GM12872 (cell line): ENCODE results near the gene MECP2.

Source experiments
- CTCF ChIP-seq: IDR thresholded peaks from 3 replicates; pipeline ENCODE4 v1.5.1; 2011; ENCODE audit warnings: low read depth, mild to moderate bottlenecking, low read length, moderate library complexity; ENCODE audit not compliant: insufficient read depth

Gene MECP2

GRCh38 chrX:154013614-154014360 lies 83.7 kb downstream of the MECP2 start:
- peak; percentile 90 for TF ChIP-seq CTCF

- TF ChIP-seq CTCF: no peak
These were observed 84.5 kb downstream of the MECP2 start for GRCh38 chrX:154013001-154013421.

- no peak for TF ChIP-seq CTCF
These were observed 85.1 kb downstream of the MECP2 start for GRCh38 chrX:154012336-154012991.

- TF ChIP-seq CTCF: no peak
These were observed 85.9 kb downstream of the MECP2 start for GRCh38 chrX:154011376-154012335.

GRCh38 chrX:154010330-154011087 lies 87.0 kb downstream of the MECP2 start:
- no peak for TF ChIP-seq CTCF

GRCh38 chrX:154008521-154008920 lies 89.0 kb downstream of the MECP2 start:
- TF ChIP-seq CTCF: no peak
